ENCODE data around the gene TAS2R9. TPM values are rescaled to one million over a fixed set of nuclear protein-coding genes. Genes with fewer than 3 reads are reported as not detected.

TAS2R9 gene
- total RNA-seq, 1 experiment from 2014 or later: not detected

GRCh38 chr12:10771132-10771733 lies 38.7 kb downstream of the TAS2R9 start:
- DNase-seq: no peak
- Histone ChIP-seq H3K9me3 (ENCODE audit: insufficient read depth, low read depth) (no peaks in the 10 kb centered on the region), H4K20me1 (ENCODE audit: insufficient read depth) (no peaks in the 10 kb centered on the region), H3K27ac (no peak overlapping the region), H2AFZ (no peak overlapping the region), H3K4me3 (no peak overlapping the region), H3K79me2 (ENCODE audit: low read depth) (no peaks in the 10 kb centered on the region), H3F3A (ENCODE audit: insufficient read depth, low read depth) (no peaks in the 10 kb centered on the region), H3K36me3 (ENCODE audit: low read depth) (no peaks in the 10 kb centered on the region), H3K27me3 (ENCODE audit: insufficient read depth, low read depth) (peaks cover 20% of the 10 kb centered on the region; the same call in 1 of the 2 replicates), H3K4me1 (replicated peaks; ENCODE audit: insufficient read depth) (no peaks in the 10 kb centered on the region), H3K9me2 (ENCODE audit: insufficient read depth) (no peaks in the 10 kb centered on the region), H3K4me2 (no peak overlapping the region)
- intact Hi-C loops (cut with micrococcal nuclease; ENCODE audit: unreplicated experiment): loop anchor here (1.0 to 2.0 kb wide), 3 partner anchors 428 to 1934 kb away; no protein-coding TSS in a partner anchor
- TF ChIP-seq CTCF (conservative IDR thresholded peaks at IDR 0.05) (peak; percentile 85), EZH2 (IDR thresholded peaks at IDR 0.05; ENCODE audit: low read depth) (no peak)
- POLR2A ChIA-PET (ENCODE audit: unreplicated experiment): interaction anchor here (0.6 kb wide), 2 partner anchors 422 to 1515 kb away, joined by 3 read pairs; no protein-coding TSS in a partner anchor
- BruUV-seq (replicated peaks): no TSS peak
- CTCF ChIA-PET: interaction anchor here (0.5 to 2.0 kb wide), 8 partner anchors 428 to 1265 kb away, joined by 3 to 18 read pairs (median 4); no protein-coding TSS in a partner anchor

DNA sequence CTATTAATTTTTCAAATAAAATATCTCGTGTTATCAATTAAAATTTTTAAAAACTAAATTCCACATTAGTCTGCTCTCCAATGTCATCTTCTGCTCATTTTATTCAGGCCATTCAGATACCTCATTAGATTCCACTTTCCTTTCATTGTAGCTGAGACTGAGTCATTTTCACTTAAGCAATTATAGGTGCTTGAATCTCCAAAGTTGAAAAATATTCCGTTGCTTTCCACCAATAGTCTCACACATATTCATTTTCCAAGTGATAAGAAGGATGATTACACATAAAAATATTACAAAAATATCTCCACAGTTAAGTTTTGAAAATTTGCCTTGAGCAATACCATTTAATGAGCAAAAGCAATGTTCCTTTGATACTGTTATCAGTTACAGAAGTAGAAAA lies 50.3 kb downstream of the TAS2R9 start:
- no peaks in the 10 kb centered on the region for H3K9me2 ChIP-seq (ENCODE audit: insufficient read depth)
- H3K9me3 ChIP-seq (ENCODE audit: insufficient read depth, low read depth): peaks cover 13% of the 10 kb centered on the region
- no peak for DNase-seq
- H3K27ac ChIP-seq: no peak overlapping the region
- H2AFZ ChIP-seq: no peak overlapping the region
- no peaks in the 10 kb centered on the region for H3K79me2 ChIP-seq (ENCODE audit: low read depth)
- no peaks in the 10 kb centered on the region for H4K20me1 ChIP-seq (ENCODE audit: insufficient read depth)
- no peaks in the 10 kb centered on the region for H3F3A ChIP-seq (ENCODE audit: insufficient read depth, low read depth)
- TF ChIP-seq CTCF (conservative IDR thresholded peaks at IDR 0.05) (no peak), EZH2 (IDR thresholded peaks at IDR 0.05; ENCODE audit: low read depth) (no peak)
- no peak overlapping the region for H3K4me3 ChIP-seq
- no peaks in the 10 kb centered on the region for H3K36me3 ChIP-seq (ENCODE audit: low read depth)
- CTCF ChIA-PET: interaction anchor here (0.7 kb wide), 1 partner anchor 9 kb away, joined by 4 read pairs; no protein-coding TSS in a partner anchor
- H3K4me2 ChIP-seq: no peak overlapping the region
- no peaks in the 10 kb centered on the region for H3K27me3 ChIP-seq (ENCODE audit: insufficient read depth, low read depth)
- intact Hi-C loops (cut with micrococcal nuclease; ENCODE audit: unreplicated experiment): loop anchor here (10.0 kb wide), 2 partner anchors 395 to 725 kb away; partner anchors contain the start of gene CLEC9A
- POLR2A ChIA-PET (ENCODE audit: unreplicated experiment): no interaction called here
- BruUV-seq (replicated peaks): no TSS peak
- H3K4me1 ChIP-seq (replicated peaks; ENCODE audit: insufficient read depth): no peaks in the 10 kb centered on the region

Other genes starting within 250 kb of the TAS2R9 start
- 53.8 and 91.4 TPM in 2 replicates for gene MAGOHB, start 196.6 kb downstream of the TAS2R9 start, total RNA-seq (2021)
- 7.8 and 16.9 TPM in 2 replicates for gene STYK1, start 136.1 kb downstream of the TAS2R9 start, total RNA-seq (2021)
- 567 and 613 TPM in 2 replicates for gene YBX3, start 86.8 kb downstream of the TAS2R9 start, total RNA-seq (2021)
- not detected in 2 replicates for gene TAS2R7, start 7.5 kb downstream of the TAS2R9 start, total RNA-seq (2021)
- gene TAS2R8, start 2.9 kb downstream of the TAS2R9 start, total RNA-seq (2021): not detected in 2 replicates
- gene TAS2R10, start 16.2 kb upstream of the TAS2R9 start, total RNA-seq (2021): 1.4 and 2.2 TPM in 2 replicates
- 5.1 and 7.1 TPM in 2 replicates for gene PRR4, start 39.3 kb upstream of the TAS2R9 start, total RNA-seq (2021)
- gene PRH1, start 74.1 kb upstream of the TAS2R9 start, total RNA-seq (2021): 14.4 and 17.2 TPM in 2 replicates
- 1.9 and 2.6 TPM in 2 replicates for gene TAS2R13, start 99.4 kb upstream of the TAS2R9 start, total RNA-seq (2021)
- gene PRH2, start 119.1 kb upstream of the TAS2R9 start, total RNA-seq (2021): not detected in 2 replicates
- 1.8 and 3.3 TPM in 2 replicates for gene TAS2R14, start 129.1 kb upstream of the TAS2R9 start, total RNA-seq (2021)
- gene TAS2R50, start 176.7 kb upstream of the TAS2R9 start, total RNA-seq (2021): 1.6 and 2.3 TPM in 2 replicates
- gene TAS2R20, start 188.1 kb upstream of the TAS2R9 start, total RNA-seq (2021): 1.8 and 2.6 TPM in 2 replicates
- gene TAS2R19, start 212.5 kb upstream of the TAS2R9 start, total RNA-seq (2021): 3.3 TPM in 2 replicates
- 3.1 and 3.5 TPM in 2 replicates for gene TAS2R31, start 221.2 kb upstream of the TAS2R9 start, total RNA-seq (2021)

Data from PC-9 (cell line).